Measurements from ENCODE around the gene B3GALT6.
"Not testable (repeated sequence)": the region's sequence is repeated elsewhere in the genome, so short reads cannot be mapped to it uniquely, and the experiment has no call there.

The B3GALT6 gene

DNA sequence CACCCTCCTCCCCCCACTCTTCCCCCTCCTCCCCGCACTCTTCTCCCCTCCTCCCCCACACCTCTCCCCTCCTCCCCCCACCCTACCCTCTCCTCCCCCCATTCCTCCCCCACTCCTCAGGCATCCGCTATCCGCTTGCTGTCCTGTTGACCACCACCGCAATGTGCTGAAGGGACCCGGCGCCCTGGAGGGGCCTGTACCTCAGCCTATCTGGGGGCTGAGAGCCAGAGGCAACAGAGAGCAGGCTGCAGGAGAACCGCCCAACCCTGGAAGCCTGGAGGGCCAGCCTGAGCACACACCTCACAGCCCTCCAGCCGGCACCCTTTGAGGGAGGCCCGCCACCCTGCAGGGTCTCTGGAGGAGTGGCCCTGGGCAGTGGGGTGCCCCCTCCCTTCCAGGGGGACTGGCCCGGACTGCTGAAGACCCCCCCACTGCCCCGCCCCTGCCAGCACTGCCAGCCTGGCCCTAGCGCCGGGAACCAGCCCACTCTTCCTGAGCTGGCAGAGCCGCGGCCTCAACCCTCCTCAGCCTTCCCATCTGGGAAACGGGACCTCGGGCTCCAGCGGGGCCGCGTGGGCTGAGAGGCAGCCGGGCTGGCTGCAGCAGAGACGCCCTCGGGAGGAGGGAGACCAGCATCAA lies 13.3 kb downstream of the B3GALT6 start:
- no peak for DNase-seq (ENCODE audit: low read depth)

DNA sequence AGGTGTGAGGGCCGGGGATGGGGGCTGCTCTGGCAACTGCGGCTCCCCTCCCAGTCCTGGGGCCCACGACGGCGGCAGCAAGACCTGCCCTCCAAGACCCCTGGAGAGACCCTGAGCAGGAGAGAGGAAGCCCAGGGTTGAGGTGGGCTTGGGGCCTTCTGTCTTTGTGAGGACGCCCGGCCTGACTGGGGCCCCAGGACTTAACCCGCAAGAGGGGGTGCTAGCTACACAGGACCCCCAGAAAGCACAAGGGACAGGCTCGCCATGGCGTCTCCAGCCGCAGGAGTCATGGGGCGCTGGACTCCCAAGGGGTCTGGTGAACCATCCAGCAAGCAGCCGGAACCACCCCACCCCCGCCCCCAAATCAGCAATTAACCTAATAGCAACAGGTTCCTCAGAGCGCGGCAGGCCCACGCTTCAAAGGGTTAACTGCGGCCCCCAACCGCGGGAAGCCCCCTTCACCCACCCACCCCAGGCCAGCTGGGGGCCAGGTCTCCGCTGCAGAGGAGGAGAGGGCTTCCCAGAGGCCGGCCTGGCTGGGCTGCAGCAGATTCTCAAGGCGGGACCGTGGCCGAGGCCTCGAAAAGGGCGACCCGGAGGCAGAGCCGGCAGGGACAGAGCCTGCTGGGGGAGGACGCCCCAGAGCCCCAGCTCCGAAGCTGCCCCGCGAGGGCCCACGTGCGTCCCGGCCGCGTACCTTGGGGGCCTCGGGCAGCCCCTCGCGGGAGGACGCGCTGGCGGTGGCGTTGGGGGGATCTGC lies 14.0 kb downstream of the B3GALT6 start:
- DNase-seq (ENCODE audit: low read depth) = no peak

DNA sequence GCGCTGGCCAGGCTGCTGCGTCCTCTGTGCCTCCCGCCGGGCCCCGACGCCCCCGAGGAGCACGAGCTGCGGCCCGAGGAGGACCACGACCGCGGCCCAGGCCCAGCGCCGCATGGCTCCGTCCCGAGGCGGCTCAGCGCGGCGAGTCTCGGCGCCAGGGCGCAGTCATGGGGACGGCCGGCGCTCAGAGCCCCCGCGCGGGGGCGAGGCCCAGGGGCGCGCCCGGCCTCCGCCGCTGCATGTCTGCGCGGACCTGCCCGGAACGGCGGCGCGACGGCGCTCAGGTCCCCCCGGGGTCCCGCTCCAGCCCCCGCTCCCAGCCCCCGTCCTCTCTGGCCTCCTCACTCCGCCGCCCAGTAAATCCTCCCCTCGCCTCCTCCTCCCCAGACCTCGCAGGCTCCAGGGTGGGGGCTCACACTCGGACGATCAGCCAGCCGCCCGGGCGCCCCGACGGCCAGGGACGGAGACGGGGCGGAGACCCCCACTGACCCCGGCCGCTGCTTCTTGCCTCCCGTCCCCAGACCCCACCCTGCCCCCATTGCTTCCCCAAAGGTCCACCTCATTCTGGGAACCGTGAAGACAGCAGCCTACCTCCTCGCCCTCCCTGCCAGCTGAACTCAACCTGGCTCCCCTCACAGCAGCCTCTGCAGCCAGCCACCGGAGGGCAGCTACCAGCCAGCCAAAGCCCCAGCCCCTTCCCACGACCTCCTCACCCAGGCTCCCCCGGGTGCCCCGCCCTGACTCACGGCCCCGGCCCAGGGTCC lies 14.7 kb downstream of the B3GALT6 start, which contains the start of gene C1QTNF12:
Gene C1QTNF12, minus strand, starts transcription at position 146 of the 764 bp plus-strand sequence. Its CDS starts 32 bp downstream, at position 114.
- DNase-seq (ENCODE audit: low read depth) = no peak

DNA sequence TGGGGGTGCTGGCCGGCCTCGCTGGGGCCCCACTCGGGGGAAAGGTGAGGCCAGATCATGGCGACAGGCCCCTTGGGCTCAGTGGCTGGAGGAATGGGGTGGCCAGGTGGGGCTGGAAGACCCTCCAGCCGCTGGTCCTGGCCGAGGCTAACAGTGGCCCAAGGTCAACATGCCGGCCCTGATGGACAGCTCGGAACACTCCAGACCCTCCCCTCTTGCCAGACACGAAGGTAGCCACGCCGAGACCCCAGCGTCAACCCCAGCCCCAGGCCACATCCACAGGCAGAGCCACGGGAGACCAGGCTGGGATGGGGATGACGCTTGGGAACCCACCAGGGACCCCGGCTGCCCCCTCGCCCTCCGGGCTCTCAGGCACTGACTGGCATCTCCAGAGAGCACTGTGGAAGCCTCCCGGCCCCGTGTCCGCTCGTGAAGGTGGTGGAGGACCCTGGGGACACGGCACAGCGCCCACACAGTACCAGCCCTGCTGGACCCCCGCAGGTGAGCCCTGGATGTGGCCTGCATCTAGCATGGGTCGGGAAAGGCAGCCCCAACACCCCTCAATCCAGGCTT lies 15.4 kb downstream of the B3GALT6 start:
- no peak for DNase-seq (ENCODE audit: low read depth)

DNA sequence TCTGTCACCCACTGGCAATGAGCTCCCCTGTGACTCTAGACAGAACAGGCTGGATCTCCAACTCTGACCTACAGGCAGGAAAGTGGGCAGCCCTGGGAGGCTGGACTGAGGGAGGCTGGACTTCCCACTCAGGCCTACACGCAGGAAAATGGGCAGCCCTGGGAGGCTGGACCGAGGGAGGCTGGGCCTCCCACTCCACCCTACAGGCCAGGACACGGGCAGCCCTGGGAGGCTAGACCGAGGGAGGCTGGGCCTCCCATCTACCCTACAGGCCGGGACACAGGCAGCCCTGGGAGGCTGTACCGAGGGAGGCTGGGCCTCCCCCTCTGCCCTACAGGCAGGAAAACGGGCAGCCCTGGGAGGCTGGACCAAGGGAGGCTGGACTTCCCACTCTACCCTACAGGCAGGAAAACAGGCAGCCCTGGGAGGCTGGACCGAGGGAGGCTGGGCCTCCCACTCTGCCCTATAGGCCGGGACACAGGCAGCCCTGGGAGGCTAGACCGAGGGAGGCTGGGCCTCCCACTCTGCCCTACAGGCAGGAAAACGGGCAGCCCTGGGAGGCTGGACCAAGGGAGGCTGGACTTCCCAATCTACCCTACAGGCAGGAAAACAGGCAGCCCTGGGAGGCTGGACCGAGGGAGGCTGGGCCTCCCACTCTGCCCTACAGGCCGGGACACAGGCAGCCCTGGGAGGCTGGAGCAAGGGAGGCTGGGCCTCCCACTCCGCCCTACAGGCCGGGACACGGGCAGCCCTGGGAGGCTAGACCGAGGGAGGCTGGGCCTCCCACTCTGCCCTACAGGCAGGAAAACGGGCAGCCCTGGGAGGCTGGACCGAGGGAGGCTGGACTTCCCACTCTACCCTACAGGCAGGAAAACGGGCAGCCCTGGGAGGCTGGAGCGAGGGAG lies 16.2 kb downstream of the B3GALT6 start:
- not testable (repeated sequence) for DNase-seq (ENCODE audit: low read depth)

DNA sequence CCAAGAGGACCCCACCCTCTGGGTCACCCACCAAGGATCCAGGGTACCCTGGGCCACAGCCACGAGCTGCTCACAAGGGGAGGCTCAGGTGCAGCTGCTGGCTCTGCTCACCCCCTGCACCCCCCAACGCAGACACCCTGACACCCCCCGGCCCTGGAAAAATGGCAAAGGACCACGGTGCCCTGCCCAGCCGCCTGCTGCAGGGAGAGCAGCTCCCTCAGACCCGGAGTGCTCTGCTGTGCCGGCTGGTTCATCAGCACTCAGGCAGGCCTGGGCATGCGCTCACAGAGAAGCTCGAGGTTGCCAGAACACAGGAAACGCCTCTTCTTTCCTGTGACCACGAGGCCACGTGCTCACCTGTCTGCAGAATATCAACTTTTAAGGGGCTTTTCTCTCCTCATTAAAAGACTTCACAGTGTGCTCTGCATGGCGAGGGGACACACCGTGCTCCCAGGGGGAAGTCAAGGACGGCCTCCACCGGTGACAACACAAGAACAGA lies 18.8 kb downstream of the B3GALT6 start:
- no peak for DNase-seq (ENCODE audit: low read depth)

DNA sequence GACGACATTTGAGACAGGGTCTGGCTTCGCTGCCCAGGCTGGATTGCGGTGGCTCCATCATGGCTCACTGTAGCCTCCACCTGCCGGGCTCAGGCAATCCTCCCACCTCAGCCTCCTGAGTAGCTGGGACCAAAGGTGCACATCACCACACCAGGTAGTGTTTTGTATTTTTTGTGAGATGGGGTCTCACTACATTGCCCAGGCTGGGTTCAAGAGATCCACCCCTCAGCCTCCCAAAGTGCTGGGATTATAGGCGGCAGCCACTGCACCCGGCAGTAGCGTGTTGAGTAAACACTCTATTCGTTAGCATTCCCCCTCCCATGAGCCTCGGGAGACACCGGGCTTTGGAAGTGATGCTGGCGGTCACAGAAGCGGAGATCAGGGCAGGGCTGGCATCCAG lies 21.3 kb downstream of the B3GALT6 start:
- no peak for DNase-seq (ENCODE audit: low read depth)

DNA sequence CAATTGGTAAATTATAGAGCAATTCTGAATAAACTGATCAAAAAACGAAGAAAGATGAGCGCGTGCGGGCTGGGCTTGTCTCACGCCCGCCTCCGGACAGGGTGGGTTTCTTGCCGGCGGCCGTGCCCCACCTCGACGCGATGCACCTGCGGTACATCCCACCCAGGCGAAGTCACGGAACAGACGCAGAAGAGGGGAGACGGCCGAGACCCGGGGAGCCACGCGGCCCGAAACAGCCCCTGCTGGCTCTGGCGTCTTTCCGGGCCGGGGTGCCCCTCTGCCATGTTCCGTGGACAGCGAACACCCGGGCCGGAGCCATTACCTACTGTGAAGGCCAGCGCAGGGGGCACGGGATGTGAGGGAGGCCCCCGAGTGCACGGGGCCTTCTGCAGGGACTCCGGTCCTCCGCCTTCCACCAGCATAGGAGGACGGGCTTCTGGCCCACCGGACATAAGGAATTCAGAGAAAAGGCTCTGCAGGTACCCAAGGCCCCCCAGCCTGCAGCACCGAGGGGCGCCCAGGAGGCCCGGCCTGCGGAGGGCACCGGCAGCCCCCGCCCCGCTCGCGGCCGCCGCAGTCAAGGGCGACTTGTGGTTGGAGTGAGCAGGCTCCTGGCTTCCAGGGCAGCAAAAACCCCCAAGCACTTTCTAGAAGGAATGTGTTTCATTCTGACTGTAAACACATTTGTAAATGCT lies 22.1 kb downstream of the B3GALT6 start:
- no peak for DNase-seq (ENCODE audit: low read depth)

DNA sequence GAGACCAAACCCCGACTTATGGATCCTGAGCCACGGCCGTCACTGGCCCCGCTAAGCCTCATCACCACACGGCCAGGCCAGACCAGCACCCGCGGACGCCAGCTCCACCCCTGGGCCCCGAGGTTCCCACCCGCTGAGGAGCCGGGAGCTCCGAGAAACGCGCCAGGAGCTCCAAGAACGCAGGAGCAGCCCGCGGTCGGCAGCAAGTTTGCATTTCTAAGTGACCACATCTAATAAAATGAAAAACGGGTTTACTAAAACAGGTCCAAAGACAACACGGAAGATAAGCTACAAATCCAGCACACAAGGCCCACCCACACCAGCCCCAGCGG lies 22.6 kb downstream of the B3GALT6 start:
- DNase-seq (ENCODE audit: low read depth) = no peak

DNA sequence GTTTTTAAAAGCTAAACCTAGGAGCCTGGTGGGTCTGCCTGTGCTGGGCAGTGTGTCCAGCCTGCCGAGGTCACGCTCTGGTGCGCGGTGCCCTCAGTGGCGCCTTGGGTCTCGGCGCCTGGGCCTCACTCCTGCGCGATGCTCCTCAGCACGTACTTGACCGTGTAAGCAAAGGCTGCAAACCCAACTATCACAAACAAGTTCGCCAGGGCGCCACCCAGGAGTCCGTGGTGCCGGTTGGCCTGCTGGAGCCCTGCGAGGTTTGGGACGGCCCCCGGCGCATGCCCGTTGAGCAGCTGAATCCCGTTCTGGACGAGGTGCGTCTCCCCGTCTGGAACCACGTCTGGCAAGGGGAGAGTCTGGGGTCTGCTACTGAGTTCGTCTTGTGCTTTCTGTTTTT lies 23.0 kb downstream of the B3GALT6 start:
- no peak for DNase-seq (ENCODE audit: low read depth)

DNA sequence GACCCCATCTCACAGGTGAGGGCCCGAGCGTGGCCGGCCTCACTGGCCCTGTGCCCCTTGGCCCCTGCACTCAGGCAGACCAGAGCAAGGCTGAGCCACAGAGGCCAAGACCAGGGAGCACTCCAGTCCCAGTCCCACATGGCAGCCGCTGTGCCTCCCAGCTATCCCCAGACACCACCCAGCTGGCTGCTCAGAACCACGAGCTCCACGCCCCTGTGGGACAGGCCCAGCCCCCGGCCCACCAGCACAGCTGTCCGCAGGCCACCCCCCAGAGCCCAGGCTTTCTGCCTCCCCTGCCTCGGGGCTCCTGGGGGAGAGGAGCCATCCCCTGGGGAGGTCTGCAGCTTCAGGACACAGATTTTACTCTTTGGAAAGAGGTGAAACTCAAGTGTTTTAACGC lies 23.6 kb downstream of the B3GALT6 start:
- DNase-seq (ENCODE audit: low read depth) = no peak

DNA sequence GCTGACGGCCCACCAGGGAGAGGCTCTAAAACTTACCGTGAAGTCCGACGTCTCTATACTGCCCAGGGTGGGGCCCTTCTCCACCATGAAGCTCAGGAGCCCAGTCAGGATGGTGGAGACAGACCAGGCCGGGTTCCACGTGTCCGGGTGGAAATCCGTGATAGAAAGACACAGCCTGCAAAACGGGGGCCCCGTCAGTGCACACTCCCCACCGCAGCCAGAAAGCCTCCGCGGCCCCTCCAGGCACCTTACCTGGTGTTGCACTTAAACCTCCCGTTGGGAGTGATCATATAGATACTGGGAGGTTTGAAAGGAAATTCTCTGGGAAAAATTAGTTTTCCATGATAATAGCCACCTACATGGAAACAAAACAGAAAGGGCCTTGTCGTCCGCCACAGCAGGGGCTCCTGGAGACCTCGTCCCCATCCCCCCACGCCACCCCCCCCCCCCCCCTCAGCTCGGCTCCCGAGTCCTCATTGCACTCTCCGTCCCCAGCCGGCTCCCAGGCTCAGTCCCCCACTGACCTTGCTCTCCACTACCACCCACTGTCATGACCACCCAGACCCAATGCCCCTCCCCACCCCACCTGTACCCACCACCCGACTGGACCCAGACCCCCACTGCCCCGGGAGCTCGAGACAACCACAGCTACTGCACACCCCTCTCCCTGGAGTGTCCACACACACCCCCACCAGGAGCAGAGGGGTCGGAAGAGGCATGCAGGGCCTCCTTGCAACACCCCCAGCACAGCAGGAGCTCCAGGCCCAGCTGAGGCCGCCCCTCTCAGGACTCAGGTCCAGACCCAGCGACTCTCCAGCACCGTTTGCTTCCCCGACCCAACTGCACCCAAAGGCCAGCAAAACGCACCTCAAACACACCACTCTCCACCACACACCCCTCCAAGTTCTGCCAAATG lies 25.2 kb downstream of the B3GALT6 start:
- DNase-seq (ENCODE audit: low read depth) = no peak

DNA sequence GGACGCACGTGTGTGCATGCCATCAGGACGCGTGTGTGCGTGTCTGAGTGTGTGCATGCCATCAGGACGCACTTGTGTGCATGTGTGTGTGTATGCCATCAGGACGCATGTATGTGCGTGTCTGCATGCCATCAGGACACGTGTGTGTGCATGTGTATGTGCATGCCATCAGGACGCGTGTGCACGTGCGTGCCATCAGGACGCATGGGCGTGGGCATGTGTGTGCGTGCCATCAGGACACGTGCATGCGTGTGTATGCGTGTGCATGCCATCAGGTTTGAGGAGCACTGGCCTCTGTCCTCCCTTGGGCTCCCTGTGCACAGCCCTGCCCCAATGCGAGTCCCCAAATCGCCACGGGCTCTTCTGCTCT lies 27.1 kb downstream of the B3GALT6 start:
- no peak for DNase-seq (ENCODE audit: low read depth)

DNA sequence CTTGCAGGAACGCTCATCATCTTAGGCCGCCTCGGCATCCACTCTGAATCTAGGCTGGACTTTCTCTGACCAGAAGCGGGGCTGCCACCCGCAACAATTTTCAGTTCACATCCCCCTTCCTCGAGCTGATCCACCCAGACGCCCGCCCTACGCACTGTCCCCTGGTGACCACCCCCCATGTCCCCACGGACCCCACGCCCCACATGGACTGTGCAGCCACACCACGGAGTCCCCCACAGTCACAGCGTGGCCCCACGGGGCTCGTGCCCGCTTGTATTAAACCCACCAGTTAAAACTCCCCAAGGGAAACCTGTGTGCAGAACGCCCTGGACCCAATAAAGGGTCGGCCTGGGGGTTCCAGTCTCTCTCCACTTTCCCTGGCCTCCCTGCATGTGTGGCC lies 27.5 kb downstream of the B3GALT6 start:
- no peak for DNase-seq (ENCODE audit: low read depth)

DNA sequence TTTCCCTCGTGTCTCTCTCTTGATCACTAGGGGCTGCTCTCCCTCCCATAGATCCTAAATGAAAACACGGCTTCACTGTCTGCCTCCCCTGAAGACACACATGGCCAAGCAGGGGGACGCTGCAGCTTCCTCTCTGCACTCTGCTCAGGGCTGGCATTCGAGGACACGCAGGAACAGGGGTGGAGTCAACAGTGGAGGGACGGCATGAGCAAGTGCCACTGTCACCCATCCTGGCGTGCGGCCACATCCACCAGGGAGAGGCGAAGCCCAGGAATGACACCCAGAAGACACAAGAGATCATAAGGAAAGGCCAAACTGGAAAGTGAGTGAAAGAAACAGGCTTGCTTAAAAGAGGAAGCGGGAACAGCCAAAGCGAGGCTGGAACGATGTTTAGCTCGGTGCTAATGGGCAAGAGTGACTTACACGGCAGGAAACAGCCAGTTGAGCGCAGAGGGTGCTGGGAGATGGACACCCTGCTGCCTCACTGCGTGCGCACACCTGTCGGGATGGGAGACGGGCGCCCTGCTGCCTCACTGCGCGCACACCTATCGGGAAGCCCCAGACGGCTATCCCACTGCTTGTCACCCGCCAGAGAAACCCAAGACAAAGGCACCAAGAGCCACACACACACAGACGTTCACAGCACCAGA lies 28.0 kb downstream of the B3GALT6 start:
- DNase-seq (ENCODE audit: low read depth) = no peak

DNA sequence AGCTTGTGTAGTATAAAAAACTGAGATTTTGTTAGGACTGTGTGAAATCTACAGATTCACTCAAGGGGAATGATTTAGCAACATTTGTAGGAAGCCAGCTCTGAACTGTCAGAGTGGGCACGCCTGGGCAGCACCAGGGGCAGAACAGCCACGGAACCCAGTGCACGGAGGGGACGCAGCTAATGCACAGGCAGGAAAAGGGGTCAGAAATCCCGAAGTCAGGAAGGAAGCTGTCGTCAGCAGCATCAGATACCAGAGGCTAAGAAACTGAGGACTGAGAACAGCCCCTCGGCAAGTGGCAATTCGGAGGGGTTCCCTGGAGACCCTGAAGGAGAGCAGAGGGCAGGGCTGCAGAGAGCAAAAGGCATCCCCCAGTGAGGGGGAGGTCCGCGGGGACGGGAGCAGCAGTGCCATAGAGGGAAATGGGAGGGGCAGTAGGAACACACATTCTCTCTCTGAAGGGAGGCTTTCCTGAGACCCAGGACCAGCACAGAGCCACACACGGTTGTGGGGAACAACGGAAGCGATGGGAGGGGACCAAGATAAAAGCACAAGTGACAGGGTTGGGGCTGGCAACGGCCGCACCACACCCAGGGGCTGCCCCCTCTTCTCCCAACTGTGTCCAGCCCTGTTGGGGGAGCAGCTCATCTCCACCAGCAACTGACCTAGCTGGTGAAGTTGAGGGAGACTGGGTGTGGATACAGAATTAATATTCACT lies 29.0 kb downstream of the B3GALT6 start:
- no peak for DNase-seq (ENCODE audit: low read depth)

DNA sequence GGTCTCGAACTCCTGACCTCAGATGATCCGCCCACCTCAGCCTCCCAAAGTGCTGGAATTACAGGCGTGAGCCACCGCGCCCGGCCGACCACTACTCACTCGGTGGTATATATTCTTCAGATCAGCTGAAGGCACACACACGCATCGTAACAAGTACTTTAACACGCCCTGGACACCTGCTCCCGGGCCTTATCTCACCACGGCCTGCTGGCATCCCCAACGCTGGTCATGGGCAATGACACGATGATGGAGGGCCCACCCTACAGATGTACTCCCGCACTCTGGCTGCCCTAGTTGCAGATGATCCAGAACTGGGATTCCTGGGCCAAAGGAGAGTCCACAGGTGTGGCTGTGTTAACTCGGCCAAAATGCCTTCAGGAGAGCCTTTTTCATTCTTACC lies 30.0 kb downstream of the B3GALT6 start:
- no peak for DNase-seq (ENCODE audit: low read depth)

DNA sequence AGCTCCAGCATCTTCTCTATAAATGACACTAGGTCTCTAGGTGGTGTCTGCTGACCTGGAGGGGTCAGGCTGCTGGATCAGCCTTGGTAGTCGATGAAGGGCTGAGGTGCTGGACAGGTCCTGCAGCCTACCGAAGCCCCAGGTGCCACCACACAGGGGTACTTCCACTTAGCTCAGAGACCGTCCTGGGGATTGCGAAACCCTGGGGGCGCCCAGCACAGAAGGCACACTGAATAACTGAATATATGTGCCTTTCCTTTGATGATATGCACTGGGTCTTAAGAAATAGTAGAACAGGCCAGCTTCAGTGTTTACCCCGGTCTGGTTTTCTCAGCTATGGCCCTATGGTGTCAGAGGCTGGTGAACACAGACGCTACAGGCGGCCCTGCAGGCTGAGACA lies 30.7 kb downstream of the B3GALT6 start:
- no peak for DNase-seq (ENCODE audit: low read depth)

DNA sequence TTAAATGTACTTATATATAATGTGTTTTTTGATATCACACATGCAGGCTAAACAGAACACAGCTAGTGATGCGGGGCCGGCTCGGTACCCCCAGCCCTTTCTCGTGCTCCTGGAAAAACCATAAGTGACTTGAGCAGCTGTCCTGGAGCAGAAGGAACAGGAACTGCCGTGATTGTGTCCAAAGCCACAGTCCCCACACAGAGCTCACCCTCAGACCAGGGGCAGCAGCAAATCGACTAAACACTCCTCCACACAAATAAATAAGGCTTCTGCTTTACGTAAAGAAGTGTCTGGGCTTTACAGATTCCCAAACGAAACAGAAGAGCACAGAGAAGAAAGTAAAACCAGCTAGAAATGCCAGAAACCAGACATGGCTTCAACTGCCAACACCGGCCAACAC lies 32.0 kb downstream of the B3GALT6 start:
- no peak for DNase-seq (ENCODE audit: low read depth)
